ENCODE measurements around the gene FAM72A.
"Not testable (repeated sequence)": the region's sequence is repeated elsewhere in the genome, so short reads cannot be mapped to it uniquely, and the experiment has no call there.

The FAM72A gene

DNA sequence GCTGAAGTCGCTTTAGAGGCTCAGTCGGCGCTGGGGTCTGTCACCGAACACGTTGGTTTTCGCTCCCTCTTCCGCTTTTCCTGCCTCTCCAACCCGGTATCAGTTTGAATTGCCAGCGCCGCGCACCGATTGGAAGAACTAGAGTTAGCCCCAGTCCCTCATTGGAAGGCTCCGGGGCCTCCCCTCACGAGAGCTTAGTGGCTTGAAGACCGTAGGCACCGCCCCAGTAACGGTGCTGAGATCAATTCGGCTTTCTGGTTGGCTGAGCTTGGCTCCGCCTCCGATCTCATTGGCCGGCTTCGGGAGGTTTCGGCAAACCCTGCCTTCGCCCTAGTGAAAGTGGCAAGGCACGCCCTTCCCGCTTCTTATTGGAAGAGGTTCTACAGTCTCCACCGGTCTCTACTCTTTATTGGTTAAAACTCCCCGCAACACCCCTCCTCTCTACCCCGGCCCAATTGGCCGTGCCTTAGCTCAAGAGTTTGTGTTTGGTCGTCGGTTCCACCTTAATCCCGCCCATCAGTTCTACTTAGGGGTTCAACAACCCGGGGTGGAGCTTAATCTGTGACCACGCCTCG, at the start of gene FAM72A:
FAM72A (minus strand) TSS at position 51 of the 575 bp plus-strand sequence. CDS start 814 bp downstream, outside the sequence.
- DNase-seq: not testable (repeated sequence)

DNA sequence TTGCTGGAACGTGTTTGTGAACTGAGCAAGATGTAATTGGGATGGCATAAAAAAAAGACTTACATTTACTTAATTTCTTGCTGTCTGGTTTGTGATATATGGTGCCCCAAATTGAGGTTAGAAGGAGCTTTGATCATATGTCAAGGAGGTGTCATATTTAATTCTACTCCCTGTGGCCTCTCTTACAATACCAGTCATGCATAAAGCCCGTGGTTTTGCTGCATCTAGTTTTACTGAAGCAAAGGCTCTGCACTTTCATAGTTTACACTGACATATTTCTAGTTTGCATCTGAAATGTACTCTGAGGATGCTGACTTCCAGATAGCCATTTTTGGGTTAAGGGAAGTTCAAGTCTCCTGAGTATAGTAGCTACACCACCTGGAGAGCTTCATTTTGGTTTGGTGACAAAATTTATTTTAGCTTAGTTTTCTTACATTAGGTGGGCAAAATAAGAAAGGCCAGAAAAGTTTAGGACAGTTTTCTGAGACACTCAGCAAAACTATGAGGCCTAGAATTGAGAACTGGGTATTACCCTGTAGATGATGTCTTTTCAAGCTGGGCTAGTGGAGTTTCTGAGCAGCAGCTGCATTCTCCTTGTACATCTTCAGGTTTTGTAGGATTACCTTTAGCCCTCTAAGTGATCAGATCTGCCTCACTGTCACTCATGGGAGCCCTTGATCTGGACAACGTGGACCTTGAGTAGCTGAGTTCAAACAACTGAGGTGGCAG, 48.5 kb upstream of the FAM72A start:
- not testable (repeated sequence) for DNase-seq

DNA sequence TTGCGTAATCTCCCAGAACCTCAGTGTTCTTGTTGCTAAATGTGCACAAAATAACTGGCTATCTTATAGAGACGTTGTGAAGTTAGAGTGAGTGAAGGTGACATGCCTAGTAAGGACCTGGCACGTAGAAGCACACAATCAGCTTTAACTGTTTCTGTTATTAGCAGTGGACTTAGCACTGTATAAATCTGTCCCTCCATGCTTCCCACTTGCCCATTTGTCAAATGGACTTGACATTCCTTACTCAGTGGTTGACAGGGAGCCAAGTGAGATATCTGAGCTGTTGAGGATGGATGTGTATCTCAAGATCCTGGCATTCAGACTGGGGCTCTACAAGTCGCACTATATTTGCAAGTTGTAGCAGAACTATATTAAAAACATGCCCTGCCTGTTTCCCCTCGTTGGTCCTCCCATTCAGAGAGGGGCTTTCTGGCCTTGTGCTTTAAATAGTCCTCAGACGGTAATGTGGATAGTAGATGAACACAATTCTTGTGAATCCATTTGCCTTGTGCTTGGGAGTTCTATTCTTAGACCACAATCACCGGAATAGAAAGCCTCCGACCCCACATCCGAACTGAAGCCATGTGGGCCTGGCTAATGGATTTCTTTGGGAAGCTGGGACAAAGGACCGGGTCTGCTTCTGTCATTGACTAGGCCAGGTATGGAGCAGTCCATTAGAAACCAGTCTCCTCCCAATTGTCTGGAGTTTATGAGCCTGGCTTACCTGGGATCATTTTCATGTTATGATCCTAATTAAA, 43.7 kb upstream of the FAM72A start:
- not testable (repeated sequence) for DNase-seq

DNA sequence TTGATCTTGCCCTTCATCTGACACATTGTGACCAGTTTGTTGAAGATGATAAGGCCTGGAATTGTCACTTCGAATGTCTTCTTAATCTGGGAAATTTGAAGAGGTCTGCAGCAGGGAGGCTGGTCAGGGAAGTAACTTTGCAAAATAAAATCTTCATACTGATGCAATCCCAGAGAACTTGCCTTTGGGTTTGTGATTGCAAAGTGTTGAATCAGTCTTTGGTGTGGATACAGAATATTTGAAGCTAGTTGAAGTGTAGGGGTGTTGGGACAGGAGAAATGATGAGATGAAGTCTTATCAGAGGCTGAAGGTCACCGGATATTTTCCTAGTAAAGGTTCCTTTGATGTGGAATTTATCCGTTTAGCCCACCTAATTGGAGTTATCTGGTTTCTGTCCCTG, 42.8 kb upstream of the FAM72A start:
- not testable (repeated sequence) for DNase-seq

DNA sequence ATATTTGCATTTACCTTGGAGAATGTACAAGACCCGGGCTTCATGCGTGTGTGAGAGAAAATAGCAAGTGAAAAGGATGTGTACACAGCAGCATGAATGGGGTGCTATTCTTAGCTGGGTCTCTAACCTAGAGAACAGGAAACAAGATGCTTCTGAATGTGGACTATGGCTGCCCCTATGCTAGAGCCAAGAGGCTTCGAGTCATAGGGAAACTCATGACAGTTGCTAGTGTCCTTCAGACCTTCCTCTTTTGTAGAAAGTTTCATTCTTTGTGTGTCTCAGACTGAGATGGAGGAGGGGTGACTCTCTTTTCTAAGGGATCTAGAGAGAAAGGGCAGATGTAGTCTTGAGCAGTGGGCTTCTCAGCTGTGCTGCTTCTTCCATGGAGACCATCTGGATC, 40.7 kb upstream of the FAM72A start:
- DNase-seq: not testable (repeated sequence)

DNA sequence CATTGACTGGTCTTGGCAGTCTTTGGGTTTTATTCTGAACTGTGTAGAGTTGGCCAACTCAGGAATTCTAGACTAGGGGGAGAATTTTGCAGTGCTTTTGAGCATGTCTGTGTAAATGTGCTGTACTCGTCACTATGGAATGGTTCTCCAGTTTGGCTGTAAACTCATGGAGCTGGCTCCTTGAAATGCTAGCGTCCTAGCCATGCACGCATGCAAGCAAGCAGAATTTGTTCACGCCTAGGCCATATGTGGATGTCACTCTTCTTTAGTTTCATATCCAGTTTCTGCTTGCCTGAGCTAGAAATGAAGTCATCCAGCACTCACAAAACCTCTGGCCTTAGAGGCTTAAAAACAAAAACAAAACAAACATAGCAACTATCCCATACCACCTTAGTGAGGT, 37.6 kb upstream of the FAM72A start:
- DNase-seq: not testable (repeated sequence)

DNA sequence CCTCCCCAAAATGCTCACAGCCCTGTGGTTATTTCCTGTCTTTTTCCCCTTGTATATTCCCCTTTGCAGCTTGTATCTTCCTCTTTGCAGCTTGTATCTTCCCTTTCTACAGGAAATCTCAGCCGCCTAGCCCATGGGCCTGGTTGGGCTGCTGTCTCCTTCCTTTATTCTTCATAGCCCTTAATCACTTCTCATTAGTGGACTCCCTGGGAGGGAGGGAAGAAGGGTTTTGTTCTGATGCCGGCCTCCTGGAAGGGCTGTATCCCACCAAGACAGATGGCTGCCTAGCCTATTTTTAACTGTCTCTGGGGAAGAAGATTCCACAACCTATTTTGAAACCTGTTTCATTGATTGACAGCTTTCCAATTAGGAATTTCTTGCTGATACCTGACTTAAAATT, 32.6 kb upstream of the FAM72A start:
- not testable (repeated sequence) for DNase-seq

DNA sequence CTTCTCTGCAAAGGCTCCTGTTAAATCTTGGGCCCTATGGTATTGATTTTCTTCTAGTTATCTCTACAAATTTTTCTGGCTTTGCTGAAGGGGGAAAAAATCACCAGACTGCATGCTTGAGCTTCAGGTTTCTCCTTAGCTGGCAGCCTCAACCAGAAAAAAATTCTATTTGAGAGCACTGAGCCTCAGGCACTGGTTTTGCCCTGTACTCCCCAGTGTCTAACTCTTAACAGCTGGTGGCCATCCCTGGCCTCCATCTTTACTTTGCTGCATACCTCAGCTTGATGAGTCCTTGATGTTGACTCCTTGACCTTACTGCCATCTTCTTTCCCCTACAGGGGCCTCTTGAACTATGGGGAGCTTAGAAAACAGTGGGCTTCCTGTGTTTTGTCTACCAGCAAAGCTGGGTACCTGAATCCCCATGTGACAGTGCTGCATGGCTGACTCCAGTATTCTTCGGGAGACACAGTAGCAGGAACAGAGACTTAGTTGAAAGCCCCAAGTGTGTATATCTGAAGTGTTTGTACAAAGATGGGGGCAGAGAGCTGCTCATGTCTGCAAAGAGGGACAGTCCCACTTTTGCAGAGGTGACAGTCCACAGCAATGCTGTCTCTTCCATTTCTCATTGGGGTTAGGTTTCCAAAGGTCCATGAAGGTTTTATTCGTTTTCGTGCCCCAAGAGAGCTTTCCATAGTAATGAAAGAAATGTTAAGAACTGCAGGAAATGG, 31.7 kb upstream of the FAM72A start:
- not testable (repeated sequence) for DNase-seq

DNA sequence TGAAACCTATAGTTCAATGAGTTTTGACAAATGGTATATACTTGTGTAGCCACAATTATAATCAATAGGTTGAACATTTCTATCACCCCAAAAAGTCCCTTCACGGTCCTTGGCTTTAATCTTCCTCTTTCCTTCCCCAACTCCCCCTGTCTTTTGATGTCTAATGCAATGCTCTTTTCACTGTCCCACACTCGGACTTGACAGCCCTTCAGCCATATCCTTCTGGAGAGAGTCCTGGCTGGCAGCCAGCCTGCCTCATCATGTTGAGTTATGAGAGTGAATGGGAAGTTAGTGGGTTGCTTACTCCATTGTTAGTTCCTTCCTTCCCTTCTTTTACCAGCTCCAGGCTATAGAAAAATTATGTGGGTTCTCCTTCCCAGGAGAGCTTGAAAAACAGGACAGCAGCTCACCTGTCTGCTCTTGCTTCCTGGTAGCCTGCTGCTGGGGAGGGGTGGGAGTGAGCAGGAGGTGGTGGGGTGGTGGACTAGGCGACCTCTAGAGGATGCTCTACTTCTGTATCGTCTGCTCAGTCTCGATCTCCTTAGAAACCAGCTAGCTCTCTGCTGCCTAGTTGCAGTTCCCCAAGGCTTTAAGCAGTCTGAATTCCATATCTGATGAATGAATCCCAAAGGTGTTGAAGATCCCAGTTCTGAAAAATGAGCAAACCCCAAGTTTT, 30.5 kb upstream of the FAM72A start:
- DNase-seq: not testable (repeated sequence)

DNA sequence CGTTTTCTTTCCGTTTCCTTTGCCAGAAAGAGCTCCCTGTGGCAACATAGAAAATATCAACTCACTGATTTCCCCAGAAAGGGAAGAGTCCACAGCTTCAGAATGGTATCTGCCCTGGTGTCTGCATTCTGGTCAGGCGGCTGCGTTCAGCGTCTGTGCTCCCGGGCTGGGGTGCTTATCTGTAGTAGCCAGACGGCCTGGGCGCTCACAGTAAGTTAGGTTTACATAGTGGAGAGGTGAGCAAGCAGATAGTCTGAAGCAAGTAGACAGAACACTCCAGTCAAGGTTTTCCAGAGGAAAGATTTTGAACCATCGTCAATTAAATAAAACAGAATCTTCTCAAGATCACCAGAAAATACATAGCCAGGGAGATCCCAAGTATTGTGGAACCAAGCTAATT, 29.4 kb upstream of the FAM72A start:
- DNase-seq: not testable (repeated sequence)

DNA sequence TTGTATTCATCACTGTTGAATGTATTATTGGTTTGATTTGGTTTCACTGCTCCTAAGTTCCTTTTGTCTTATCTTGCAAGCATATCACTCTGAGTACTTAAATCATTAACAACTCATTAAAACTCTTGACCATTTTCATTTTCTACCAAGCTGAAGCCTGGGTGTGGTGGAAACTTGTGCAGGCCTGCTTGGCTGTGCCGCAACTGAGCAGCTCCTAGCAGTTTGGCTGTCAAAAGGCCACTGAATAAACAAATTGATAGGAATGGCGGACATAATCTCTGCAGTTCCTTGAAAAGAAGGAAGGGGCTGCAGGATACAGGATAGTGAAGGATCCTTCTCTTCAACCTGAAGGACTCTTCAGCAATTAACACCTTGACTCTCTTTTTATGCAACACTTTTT, 26.6 kb upstream of the FAM72A start:
- not testable (repeated sequence) for DNase-seq

DNA sequence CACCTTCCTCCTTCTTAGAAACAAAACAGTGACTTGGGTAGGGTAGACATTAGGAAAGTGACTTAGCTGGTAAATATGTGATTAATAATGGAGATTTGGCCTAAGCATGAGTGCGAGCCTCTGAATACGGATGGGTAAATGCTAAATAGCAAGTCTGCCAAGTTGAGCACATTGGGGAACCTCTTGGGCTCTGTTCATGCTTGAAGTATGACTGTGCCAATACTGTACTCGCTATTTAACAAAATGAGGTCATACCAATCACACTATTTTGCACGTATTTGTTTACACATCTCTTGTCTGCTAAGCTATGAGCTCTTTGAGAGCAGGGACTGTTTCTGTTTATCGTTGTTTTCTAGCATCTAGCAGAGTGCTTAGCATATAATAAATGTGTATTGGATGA, 24.2 kb upstream of the FAM72A start:
- not testable (repeated sequence) for DNase-seq

DNA sequence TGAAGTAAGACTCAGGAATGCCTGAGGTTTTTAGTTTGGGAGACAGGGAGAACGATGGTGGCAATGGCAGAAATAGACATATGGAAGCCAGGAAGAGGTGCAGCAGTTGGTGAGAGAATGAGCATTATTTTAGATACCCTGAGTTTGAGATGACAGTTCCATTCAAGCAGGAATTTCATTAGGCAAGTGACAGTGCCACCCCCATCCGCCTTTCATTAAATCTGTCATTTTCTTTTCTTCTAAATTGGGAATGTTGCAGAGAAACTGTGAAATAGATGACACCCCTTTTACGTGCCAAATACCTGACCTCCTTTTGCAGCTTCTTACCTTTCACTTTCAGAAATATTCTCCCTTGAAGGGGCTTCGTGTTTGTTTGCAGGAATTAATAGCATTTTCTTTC, 22.7 kb upstream of the FAM72A start:
- DNase-seq: not testable (repeated sequence)

DNA sequence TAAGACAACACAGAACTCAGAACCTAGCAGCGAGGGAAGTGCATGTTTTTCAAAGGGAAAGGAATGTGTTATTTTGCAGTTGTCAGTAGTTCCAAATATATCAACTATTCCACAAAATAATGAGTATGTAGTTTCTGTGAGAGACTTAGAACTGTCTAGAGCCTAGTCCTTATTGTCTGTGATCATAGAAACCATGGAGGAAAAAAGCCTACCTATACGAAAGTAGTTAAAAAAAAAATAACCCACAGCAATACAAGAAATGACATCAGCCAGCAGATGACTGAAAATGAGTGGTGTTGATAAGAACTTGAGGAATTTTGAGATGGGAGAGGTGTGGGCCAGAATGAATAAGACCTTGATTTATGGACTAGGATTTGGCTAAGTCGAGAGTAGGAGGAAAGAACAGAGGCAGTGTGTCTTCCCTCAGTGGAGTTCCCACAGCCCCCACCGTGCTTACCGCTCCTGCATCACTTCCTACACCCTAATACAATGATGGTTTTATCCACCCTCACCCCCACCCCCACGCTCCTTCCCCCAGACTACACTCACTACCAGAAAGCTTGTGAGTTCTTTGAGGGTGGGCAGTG, 21.6 kb upstream of the FAM72A start:
- not testable (repeated sequence) for DNase-seq

DNA sequence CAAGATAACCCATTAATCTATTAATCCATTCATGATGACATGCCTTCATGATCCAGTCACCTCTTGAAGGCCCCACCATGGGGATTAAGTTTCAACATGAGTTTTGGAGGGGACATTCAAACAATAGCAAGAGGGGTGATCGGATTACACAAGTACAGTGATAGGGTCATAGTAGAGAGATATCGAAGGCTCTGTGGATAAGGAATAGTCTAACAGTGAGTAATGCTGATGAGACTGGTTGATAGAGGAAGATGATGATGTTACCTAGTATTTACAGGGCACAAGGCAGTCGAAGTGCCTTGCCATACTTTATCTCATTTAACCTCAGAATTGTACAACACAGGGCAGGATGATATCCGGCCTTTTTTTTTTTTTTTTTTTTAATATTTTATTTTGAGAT, 18.9 kb upstream of the FAM72A start:
- DNase-seq: not testable (repeated sequence)

DNA sequence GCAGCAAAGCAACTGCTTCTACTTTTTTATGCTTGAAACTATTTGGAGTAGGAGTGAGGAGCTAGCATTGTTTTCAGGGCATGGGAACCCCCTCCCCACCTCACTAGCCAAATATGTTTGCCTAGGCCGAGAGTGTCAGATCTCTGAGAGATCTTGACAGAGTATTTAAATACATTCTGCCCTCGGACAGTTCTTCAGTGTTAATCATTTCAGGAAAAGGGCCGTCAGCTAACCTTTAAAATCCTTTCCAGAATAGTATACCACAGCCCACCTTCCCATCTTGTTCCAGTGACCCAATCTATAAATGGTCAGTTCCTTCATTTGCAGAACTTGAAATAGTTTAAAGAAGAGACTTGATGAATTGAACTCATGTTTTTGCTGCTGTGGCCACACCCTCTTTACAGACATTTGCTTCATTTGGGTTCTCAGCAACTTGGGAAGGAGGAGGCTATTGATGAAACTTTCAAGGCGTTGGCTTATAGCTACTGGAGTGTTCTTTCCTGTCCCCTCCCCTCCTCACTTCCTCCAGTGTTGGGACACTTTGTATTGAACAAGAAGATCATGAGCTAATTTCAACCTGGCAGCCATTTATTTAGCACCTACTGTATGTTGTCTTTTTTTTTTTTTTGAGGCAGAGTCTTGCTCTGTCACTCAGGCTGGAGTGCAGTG, 17.8 kb upstream of the FAM72A start:
- DNase-seq: not testable (repeated sequence)

DNA sequence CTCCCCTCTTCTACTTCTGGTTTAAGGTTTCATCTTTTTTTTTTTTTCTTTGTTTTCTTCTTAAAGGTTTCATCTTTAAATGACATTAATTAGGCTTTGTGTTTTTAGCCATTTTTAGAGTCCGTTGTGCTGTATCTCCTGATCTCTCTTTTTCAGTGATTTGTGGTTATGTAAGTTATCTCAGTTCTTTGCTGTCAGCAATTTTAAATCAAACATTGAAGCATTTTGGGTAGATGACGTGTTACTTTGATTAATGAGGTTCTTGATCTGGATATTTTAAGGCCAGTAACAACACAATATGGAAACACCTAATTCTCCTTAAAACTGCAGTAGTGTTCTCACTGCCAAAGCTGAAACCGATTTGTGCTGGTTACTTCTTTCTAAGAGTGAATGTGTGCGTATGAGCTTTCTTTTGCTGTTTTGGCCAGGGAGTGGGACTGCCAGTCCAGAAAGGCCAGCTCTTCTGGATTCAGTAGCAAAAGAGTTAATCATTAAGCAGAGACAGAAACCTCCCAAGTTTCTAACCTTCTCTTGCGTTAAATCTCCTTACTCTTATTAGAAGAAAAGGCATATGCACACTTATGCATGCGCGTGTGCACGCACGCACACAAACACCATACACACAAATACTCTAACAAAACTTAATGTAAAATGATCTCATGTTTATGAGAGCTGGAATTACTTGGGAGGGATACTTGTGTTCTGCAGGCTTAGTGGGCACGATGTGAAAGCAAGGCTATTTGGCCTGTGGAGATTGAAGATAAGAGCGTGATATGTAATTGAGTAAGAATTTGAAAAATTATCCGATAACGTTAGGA, 17.1 kb upstream of the FAM72A start:
- not testable (repeated sequence) for DNase-seq

DNA sequence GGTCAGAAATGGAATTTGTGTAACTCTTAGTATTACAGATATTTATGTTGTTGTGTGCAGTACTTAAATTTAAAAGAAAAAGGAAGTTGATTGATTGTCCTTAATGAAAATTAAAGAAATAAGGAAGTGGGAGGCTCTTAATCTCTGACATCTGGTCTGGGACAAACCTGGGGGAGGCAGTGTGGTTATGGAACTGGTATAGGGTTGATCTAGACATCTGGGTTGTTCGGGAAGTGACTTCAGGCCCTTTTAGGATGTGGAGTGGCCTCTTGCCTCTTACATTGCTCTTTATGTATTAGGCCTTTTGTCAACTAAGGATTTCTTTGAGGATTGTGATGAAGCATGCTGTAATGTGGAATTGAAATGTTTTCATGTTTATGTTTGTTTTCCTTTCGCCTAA, 16.1 kb upstream of the FAM72A start:
- DNase-seq: not testable (repeated sequence)

DNA sequence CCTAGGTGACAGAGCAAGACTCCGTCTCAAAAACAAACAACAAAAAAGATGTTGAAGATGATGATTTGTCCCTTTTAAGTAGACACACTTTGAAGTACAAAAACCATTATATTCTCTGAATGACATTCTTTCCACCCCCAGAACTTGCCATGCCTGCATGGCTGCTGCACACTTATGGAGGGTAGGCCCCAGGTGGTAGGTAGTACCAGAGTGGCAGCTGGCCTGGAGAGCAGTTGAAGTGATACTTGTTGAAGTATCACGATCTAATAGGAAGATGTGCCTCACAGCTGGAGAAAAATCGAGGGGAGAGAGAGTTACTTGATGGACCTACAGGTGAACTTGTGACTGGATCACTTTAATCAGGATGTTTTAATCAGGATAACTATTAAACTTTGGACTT, 15.6 kb upstream of the FAM72A start:
- not testable (repeated sequence) for DNase-seq

DNA sequence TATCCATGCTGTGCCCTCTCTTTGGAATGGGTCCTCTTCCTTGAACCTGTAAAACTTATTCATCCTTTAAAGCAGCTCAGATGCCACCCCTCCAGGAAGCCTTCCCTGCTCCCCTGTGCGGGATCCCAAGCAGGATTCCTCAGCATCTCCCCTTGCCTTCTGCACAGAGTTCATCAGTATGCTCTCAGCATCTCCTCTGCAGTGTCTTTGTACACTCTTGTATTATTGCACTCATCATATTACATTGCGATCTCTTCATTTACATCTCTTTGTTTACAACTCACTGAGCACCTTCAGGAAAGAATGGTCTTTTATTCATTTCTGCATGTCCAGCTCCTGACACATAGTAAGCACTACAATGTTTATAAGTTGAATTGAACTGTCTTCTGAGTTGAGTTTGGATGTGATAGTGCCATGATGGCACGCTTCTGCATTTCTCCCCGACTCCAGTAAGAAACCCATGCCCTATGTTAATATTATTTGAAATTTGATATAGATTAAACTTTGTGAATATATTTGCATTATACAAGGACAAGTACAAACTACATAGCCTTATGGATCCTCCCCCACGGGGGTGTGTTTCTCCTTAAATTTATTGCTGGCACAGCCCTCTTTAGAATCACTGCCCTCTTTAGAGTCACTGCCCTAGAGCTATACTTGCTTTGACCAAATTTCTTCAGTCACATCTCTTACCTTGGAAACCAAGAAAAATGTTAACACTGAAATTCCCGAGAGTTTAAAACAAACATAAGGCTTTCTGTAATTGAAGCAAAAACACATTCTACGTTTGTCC, 13.2 kb upstream of the FAM72A start:
- not testable (repeated sequence) for DNase-seq
